UCSD-AML1 (cell line): ENCODE data around the gene EXOC6B.
A peak's percentile ranks its signal among the peaks of the same experiment; 100 is the strongest.

Experiments
- DNase-seq: peaks from one replicate; lab custom pipeline; 2025; ENCODE audit not compliant: unreplicated experiment; lab: John Stamatoyannopoulos, UW

The EXOC6B gene

DNA sequence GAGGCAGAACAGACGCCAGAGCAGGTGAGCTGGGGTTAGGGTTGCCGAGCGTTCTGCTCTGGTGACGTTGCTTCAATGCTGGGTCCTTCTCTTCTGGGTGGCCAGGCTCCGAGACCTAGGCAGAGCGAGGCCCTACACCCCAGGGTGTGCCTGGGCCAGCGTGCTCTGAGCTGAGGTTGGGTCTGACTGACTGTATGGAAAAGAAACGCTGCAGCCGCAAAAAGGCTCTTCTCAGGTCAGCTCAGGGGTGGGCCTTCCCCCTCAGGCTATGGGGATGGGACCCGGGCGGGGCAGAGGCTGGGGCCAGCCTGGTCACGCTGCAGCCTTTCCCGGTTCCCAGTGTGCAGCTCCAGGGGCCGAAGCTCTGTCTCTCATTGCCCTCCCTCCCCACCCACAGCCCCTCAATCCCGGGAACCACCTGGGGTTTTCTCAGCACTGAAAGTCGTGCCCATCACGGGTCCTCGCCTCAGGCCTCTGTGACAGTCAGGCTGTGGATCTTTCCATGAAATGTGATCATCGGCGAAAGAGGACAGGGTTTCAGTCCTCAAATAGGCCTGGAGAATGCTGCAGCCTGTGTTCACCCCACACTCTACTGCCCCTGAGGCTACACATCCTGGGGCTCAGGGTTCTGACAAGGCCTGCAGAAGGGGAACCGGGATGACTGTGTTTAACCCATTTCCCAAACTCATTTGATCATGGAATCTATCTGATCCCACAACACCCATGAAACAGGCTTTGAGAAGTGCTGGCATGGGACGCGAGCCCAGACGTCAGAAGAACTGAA, 697.6 kb downstream of the EXOC6B start:
- DNase-seq, result no peak

DNA sequence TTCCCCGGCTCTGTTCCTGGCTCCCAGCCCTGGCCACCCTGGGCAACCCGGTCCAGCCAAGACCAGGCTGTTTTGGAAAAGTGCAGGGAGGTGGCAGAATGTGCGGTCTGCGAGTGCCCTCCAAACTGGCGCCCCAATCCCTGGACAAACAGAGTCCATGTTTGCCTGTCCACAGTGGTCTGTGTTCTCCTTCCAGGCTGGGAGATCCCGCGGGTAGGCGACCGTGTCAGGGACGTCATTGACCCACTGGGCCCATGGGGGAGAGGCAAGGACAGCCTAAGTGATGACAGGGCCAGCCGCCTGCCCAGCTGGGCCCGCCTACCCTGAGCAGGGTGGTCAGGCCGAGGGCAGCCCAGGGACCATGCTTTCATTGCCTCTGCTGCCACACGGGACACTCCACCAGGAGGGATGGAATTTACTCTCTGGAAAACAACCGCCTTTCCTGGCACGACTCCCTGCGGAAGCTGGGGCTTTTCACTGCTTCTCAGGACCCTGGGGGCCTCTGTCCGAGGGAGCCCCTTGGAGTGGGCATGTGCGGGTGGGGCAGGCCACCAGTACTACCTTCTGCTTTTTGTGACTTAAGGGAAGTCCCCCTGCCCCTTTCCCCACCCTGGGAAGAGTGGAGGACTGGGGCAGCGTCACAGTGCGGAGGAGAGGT, 698.3 kb downstream of the EXOC6B start:
- DNase-seq, result no peak

GRCh38 chr2:72126186-72127100, 699.4 kb downstream of the EXOC6B start:
- peak; percentile 73 for DNase-seq
